AG09319 (cell line): ENCODE results near the gene MXD1.
"Not testable (repeated sequence)": the region's sequence is repeated elsewhere in the genome, so short reads cannot be mapped to it uniquely, and the experiment has no call there.

Experiments used
- DNase-seq: peaks from one replicate; pipeline ENCODE4 v3.0.0-alpha.2; 2010; ENCODE audit warnings: low read depth; ENCODE audit errors: extremely low read depth
- CTCF ChIP-seq: IDR thresholded peaks from 2 replicates; pipeline ENCODE4 v1.5.1; 2011; ENCODE audit warnings: low read depth, mild to moderate bottlenecking, inconsistent platforms, low read length, moderate library complexity

MXD1 gene

GRCh38 chr2:69914950-69915945, at the start of gene MXD1:
Gene MXD1, plus strand, starts transcription at chr2:69915109. Its CDS starts 222 bp downstream, at chr2:69915331.
- no peak for DNase-seq

GRCh38 chr2:69888451-69888850, 26.5 kb upstream of the MXD1 start:
- DNase-seq, result no peak
- no peak for TF ChIP-seq CTCF

More at GRCh38 chr2:69914950-69915945, at the start of gene MXD1:
- TF ChIP-seq CTCF, result no peak

- TF ChIP-seq CTCF, result no peak
- no peak for DNase-seq
These were observed 25.6 kb upstream of the MXD1 start for GRCh38 chr2:69889302-69889701.

GRCh38 chr2:69890881-69891280, 24.0 kb upstream of the MXD1 start:
- DNase-seq, result no peak
- TF ChIP-seq CTCF, result no peak

- DNase-seq, result not testable (repeated sequence)
These were observed 22.0 kb upstream of the MXD1 start for GRCh38 chr2:69892838-69893424.

GRCh38 chr2:69893684-69894551, 21.0 kb upstream of the MXD1 start, which contains the start of gene SNRNP27:
Gene SNRNP27, plus strand, starts transcription at chr2:69893956. Its CDS starts 29 bp downstream, at chr2:69893985.
- TF ChIP-seq CTCF, result no peak
- peak; percentile 46 for DNase-seq

GRCh38 chr2:69894737-69895136, 20.2 kb upstream of the MXD1 start:
- DNase-seq, result not testable (repeated sequence)
